Loucy (cell line): ENCODE measurements around the gene DEFB129.

ENCODE experiments used
- EZH2phosphoT487 ChIP-seq: fragments of 200-600 bp; IDR thresholded peaks from 2 replicates; pipeline ENCODE4 v1.6.1; 2018; ENCODE audit warnings: antibody characterized with exemption, mild to moderate bottlenecking, moderate library complexity, borderline replicate concordance
- TF ChIP-seq, protein P1 (sequence below): fragments of 200-600 bp; sonication (generic); conservative IDR thresholded peaks from 2 replicates; pipeline ENCODE4 v1.5.1; 2014; ENCODE audit warnings: mild to moderate bottlenecking, antibody characterized with exemption, low read length

GRCh38 chr20:221258-221830 lies 5.7 kb upstream of the DEFB129 start:
- TF ChIP-seq, protein P1, sequence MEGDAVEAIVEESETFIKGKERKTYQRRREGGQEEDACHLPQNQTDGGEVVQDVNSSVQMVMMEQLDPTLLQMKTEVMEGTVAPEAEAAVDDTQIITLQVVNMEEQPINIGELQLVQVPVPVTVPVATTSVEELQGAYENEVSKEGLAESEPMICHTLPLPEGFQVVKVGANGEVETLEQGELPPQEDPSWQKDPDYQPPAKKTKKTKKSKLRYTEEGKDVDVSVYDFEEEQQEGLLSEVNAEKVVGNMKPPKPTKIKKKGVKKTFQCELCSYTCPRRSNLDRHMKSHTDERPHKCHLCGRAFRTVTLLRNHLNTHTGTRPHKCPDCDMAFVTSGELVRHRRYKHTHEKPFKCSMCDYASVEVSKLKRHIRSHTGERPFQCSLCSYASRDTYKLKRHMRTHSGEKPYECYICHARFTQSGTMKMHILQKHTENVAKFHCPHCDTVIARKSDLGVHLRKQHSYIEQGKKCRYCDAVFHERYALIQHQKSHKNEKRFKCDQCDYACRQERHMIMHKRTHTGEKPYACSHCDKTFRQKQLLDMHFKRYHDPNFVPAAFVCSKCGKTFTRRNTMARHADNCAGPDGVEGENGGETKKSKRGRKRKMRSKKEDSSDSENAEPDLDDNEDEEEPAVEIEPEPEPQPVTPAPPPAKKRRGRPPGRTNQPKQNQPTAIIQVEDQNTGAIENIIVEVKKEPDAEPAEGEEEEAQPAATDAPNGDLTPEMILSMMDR, result no peak
- TF ChIP-seq EZH2phosphoT487, result no peak
